GM18502 (cell line): ENCODE results near the gene C1orf116.
"Not testable (repeated sequence)": the region's sequence is repeated elsewhere in the genome, so short reads cannot be mapped to it uniquely, and the experiment has no call there.

Source experiments
- ATAC-seq: cut with Tn5 transposase; IDR thresholded peaks from one replicate; pipeline ENCODE4 v1.9.1; 2021; ENCODE audit warnings: mild to moderate bottlenecking; ENCODE audit not compliant: unreplicated experiment, poor library complexity

Gene C1orf116

DNA sequence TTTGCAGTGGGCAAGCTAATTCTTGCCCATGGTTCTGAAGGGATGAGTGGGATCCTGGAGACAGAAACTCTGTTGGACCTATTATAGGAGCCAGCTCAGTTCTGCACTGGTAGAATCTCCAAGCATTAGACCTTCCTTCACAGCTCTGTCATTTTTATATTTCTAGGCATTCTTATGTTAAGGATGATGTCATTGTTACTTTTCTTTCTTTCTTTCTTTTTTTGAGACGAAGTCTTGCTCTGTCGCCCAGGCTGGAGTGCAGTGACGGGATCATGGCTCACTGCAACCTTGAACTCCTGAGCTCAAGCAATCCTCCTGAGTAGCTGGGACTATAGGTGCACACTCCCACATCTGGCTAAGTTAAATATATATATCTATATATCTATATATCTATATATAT is 28.0 kb upstream of the C1orf116 start:
- ATAC-seq: no peak

DNA sequence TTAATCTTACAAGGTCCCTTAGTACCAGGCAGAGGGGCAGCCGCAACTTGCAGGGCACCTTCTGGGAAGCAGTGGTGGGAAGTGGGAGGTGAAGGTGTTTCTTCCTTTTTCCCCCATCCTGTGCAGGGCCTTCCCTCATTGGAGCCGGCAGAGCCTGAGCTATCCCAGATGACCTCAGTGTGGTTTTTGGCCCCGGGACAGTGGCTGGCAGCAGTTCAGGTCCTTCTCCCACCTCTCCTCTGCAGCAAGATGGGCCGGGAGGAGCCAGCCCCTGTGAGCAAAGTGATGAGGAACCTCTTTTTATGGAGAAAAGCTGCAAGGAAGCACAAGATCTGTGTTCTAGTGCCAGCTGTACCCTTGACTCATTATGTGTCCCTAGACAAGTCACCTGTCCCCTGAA is 27.3 kb upstream of the C1orf116 start:
- ATAC-seq: no peak

DNA sequence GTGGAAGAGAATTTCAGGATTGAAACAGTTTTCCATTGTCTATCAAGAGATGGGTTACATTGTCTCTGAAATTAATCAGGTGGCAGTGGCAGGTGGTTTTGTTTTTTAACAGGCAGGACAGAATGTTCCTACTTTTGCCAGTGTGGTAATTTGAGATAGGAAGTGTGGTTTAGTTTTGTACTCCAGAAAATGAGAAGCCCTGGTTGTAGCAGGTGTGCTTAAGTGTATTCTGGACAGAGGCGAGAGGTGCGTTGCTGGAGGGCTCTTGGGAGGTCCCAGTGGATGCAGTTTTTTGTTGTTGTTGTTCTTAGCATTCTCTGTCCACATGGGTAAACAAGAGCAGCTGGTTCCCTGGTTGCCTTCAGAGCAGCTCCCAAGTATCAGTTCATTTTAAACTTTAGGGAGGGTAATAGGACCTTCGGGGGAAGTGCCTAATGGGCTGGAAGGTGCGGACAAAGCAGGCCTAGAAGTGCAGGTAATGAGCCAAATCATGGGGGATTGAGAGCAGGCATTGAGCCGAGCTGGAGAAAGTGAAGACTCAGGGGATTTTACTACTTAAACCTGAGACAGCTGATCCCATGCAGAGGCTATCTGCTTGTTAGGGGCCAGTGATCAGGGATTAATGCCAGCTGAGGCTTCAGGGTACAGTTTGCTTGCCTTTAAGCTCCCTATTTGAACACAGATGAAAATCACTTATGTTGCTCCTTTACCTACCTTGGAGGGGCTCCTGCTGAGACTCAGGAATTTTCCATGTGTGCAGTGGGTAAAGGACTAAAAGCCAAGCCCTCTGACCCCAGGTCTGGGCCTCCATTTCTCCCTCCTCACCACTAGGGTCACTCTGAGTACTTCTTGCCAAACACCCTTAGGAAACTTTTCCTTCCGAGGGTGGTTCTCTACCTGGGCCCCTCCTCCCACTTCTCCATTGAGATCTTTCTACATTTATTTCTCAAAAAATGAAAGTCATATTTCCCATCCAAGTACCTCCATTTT is 26.6 kb upstream of the C1orf116 start:
- no peak for ATAC-seq

DNA sequence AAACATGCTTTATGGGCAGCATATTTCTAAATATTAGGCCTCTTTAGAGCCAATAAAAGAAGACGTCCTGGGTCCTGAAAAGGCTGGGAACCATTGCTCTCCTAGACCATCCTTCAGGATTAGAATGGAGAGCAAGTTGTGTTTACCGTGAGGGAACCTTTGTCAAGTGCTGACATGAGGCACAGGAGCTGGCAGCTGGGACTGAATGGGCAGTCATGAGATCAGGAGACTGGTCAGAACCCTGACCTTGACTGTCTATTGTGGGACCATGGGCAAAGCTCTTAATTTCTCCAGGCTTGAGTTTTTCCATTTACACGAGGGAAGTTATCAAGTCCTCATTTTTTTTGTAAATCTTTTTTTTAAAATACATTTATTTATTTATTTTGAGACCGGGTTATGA is 25.7 kb upstream of the C1orf116 start:
- ATAC-seq: no peak

DNA sequence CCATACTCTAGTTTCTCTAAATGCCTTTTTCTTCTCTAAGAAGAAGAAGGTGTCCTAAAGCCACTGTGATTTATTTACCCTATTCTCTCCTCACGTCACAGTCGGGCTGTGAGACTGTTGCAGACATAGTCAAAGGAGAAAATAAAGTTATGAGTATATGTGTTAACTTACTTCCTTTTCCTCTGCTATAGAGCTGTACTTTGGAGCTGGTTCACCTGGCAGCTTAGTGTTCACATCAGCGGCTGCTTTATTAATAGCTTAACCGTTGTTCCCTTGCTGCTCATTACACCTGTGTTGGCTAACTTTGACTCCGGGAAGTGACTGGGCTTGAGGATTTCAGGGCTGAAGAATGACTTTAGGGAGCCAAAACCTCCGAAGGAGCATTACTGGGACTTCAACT is 24.1 kb upstream of the C1orf116 start:
- no peak for ATAC-seq

DNA sequence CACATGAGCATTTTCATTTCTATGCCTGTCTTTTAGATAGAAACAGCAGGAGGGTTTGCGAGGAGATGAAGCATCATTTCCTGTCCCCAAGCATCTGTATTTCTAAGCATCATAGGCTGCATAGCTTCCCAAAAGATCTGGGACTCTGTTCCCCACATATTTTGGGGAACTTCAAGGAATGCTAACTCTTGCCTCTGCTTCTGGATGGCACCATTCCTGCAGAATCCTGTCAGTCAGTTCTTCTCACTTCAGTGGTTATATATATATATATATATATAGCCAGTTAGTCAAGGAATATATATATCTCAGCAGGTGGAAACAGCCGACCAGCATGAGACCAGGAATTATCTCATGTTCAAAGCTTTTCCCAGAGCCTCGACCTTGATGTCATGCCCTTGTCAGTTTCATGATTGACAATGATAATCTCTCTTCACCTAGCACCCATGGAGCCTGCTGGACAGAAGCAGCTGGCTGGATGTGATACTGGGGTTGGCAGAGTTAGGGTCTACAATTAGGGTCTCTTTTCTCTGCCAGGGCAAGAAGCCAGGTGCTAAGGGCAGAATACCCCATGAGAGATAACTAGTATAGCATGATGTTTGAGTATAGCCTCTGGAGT is 22.9 kb upstream of the C1orf116 start:
- ATAC-seq: no peak

DNA sequence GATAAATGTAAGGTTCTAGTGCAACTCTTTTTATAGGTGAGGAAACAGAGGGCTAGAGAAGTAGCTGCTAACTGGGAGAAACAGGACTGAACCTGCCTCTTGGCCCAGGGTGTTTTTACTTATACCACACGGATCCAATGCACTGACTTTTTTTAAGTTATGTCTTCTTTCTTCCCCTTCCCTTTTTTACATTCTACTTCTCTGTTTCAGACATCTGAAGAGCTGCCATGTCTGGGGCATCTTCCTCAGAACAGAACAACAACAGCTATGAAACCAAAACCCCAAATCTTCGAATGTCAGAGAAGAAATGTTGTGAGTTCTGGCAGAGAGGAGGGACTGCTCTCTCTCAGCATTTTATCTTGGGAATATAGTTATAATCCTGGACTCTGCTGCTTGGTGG is 21.9 kb upstream of the C1orf116 start:
- ATAC-seq: no peak

DNA sequence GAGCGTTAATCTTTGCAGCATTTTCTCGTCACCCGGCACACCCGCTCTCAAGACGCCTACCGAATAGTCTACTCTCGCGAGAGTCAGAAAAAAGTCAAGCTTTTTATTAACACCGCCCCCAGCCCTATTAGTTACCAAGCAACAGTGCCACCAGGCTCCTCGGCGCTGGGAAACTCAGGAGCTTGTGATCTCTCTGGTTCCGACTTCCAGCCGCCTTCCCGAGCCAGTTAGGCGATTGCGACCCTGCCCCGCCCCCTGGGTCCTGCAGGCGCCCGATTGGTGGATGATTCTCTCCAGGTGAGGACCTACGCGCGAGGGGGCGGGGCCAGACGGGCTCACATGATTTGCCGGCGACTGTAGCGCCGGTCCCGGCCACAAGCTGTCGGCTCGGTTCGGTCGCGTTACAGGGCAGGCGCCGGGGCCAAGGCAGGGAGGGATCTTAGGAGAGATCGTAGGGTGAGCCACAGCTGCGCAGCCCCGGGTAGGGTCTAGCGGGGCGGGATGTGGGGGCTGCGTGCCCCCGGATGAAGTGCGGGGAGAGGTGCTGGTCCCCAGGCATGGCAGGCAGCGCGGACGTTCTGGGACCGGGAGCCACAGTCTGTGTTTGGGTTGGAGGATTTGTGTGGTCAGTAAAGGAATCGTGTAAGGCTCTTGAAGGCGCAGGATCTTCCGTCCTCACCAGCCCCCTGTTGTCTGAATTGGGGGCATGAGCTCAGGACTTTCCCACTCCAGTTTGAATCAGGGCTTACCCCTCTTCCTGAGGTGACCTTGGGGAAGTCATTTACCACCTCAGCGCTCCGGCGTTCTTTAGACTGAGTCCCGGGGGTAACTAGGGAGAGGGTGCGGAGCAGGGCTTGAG is 20.6 kb upstream of the C1orf116 start, which contains the start of gene PFKFB2:
Gene PFKFB2 (plus strand): TSS at position 365 of the 859 bp plus-strand sequence. CDS start 1,443 bp downstream, outside the sequence.
- ATAC-seq: peak; percentile 86

DNA sequence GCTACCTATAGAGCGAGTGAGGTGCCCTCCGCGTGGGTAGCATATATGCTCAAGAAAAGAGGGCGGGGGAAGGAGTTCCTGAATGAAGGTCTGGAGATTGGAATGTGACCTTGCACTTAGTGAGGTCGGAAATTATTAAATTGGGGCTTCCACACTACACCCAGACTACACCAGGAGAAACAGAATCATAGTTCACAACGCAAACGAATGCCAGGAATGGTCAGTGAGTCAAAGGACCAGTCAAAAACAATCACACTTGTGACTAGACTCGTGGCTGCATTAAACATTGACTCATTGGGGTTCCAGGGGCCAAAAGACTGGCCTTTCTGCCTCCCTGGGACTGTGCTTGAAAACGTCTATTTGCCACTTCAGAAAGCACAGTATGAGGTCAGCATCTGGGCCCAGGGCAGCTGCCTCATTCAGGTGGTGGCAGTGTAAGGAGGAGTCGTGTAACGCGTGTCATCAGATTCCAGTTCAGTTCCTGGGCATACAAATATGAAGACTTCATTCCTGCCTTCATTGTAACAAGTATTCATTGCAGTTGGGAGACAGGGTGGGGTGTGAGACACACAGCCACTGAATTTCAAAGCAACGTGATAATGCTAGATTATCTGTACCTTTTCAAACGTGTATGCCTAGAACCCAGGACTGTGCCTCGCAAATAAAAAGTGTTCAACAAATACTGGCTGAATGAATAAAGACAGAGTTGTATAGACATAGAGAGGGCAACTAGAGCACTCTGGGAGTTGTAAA is 18.8 kb upstream of the C1orf116 start, which contains the start of gene YOD1:
Gene YOD1 (minus strand): TSS at position 18 of the 753 bp plus-strand sequence. CDS start 178 bp downstream, outside the sequence.
- no peak for ATAC-seq

DNA sequence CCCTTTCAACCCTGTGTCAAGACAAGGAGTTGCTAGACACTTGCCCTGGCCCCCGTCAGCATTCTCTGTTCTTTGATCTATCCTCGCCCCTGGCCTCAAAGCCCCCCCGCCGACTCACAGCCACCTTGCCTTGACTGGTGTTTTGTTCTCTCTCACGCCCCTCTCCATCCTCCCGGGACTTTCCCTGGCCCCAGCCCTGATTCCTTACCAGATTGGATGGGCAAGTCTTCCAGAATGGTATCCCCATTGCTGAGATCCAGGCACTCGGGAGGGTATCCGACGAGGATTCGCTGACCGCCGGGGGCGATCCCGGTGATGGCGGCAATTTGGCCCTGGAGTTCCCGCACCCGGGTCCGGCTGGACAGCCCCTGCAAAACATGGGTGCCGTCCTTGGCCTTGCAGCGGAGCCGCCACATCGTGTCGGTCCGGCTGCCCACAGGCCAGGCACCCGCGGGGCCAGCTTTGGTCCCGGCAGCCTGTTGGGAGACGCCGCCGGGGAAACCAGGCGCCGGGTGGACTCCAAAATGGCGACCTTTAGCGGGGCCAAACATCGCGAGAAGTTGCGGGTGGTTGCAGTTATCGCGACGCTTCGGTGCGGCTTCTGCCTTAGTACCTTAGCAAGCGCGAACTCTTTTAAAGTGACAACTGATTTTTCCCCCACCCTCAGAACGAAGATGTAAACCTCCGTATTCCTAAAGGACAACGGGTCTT is 18.1 kb upstream of the C1orf116 start:
- peak; percentile 44 for ATAC-seq

DNA sequence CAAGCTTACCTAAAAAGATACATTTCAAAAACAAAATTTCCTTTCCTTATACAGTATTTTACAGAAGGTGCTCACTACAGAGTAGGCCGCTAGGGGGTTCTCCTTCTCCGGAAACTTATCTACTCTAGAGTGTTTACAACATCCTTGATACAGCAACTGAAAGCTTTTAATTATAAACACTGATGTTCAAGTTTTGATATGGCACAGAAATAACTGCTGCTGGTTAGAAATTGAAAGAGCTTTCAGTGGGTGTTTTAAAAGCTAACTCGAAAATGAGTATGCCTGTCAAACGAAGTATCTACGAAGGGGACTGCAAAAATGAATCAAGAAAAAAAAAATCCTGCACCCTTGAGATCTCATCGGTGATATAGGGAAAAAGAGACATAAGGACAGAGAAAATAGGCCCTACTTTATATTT is 17.4 kb upstream of the C1orf116 start:
- ATAC-seq: no peak

DNA sequence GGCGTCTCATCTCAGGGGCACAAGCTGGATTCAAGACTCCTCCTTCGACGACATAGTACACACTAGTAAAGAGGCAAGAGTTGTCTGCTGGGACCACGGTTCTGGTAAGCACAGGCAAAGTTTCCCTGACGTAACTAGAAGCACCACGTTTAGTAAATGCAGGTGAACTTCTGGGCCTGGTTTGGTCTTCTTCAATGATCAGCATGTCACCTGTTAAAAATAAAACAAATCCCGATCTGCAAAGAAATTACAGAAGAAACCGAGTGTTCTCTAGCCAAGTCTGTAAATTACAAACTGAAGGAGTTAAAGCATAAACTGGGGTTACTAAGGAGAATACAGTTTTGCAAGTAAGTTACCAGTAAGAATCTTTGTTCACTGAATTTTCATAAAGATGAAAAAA is 17.0 kb upstream of the C1orf116 start:
- no peak for ATAC-seq

DNA sequence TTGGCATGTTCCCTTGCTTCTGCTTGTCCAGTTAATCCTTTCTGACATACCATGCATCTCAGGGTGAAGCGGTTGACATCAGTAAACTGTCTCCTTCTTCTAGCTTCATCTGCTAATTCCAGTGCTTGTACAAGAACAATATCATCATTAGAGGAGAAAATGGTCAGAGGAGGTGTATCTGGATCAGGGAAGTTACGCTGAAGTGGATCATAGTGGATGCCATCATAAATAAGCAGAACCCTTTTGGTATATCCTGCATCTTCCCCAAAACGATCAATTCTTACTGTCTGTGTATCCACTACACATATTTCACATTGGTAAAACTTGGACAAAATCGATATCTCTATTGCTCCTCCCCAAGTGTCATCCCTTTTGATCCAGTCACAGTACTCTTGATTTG is 16.5 kb upstream of the C1orf116 start:
- no peak for ATAC-seq

DNA sequence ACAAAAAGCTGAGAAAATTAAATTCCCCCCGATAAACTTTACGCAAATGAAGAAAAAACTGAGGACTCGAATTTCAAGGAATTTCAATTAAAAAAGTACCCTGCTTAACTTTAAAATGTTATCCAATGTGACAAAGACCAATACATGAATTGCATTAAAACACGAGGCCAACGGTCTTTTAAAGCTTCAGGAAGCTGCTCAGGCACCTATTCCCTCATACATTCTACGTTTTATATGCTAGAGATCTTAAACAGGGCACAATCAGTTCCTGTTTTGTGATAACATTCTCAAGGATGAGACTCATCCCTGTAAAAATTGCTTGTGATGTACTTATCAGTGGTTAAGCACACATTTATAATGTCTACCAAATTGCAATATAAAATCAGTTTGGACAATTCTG is 15.5 kb upstream of the C1orf116 start:
- no peak for ATAC-seq

DNA sequence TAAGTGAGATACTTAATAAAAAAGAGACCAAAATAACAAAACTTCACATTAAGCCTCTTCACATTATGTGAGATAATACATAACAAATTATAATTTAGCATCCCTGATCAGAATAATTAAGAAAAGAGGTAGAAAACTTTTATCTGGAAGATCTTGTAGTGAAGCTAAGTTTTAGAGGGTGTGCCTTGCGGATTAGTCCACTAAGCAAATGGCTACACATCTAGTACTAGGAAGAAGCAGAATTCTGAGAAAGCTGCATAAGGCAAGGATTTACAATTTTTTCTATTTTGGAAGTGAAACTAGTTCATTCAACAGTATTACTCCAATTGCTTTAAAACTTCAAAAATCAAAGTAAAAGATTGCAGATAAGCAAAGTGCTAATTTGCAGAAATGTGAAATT is 14.9 kb upstream of the C1orf116 start:
- ATAC-seq: no peak

DNA sequence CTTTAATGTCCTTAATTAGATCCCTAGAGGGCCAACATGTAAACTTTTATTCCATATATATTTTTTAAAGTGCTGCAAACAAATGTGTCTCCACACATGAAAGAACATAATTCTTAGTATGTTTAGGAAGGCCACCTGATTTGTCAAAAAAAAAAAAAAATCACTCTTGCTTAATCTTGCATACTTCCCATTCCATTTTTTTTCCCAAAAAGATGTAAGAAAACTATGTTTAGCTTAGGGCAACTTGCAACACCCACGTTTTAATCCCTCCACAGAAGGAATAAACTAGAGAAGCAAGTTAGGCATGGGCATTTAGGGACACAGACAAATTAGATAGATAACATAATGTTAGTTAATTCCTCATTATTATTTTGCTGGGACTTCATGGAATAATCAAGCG is 12.9 kb upstream of the C1orf116 start:
- no peak for ATAC-seq

DNA sequence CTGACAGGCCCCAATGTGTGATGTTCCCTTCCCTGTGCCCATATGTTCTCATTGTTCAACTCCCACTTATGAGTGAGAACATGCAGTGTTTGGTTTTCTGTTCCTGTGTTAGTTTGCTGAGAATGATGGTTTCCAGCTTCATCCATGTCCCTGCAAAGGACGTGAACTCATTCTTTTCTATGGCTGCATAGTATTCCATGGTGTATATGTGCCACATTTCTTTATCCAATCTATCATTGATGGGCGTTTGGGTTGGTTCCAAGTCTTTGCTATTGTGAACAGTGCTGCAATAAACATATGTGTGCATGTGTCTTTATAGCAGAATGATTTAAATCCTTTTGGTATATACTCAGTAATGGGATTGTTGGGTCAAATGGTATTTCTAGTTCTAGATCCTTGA is 8.8 kb upstream of the C1orf116 start:
- not testable (repeated sequence) for ATAC-seq

DNA sequence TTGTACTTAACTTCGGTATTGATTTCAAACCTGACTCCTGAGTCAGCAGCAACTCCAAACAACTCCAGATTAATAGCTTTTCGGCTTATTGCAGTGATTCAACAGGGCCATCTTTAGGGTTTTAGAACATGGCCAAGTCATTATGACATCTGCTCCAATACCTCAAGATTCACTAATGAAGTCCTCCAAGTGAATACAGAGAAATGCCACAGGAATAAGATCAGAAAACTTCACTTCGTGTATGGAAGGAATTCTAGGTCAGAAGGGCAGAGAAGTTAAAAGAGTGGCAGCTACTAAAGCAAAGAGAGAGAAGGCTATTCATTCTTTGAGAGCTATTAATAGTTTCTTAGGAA is 7.6 kb upstream of the C1orf116 start:
- no peak for ATAC-seq
